KG1 (cell line): ENCODE data around the gene EIF3B.
"Not testable (repeated sequence)": the region's sequence is repeated elsewhere in the genome, so short reads cannot be mapped to it uniquely, and the experiment has no call there.

Experiments used
- DNase-seq: peaks from one replicate; lab custom pipeline; 2025; lab: John Stamatoyannopoulos, UW

EIF3B gene

GRCh38 chr7:2376351-2377154 is 21.9 kb downstream of the EIF3B start:
- no peak for DNase-seq

- not testable (repeated sequence) for DNase-seq
These were observed 22.9 kb downstream of the EIF3B start for GRCh38 chr7:2377492-2377891.

- not testable (repeated sequence) for DNase-seq
These were observed 23.5 kb downstream of the EIF3B start for GRCh38 chr7:2378125-2378524.

GRCh38 chr7:2379161-2379560 is 24.5 kb downstream of the EIF3B start:
- DNase-seq, result no peak

DNA sequence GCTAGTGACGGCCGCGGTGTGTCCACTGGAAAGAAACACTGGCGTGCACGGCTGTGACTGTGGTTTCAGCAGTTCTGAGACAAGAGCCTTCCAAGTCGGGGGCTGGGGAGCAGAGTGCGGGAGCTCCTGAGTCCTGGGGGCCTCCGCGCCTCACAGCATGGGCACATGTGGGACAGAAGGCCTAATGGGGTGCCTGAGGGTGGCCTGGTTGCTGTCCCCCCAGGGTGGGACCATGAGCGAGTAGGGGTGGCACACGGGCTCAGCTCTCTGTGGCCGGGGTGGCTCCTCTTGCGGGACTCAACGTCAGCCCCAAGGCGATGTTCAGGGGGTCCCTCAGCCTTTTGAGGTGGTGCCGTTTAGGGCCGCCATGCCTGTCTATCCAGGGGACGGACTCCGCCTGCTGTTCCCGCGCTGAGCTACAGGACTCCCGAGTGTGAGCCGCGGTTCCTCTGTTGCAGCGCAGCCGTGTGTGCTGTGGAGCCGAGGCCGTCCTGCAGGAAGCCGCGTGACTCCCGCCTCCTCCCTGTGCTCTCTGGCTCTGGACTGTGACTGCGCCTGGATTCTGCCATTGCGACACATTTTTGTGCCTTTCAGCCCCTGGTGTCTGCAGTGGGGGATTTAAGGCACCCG is 25.3 kb downstream of the EIF3B start:
- DNase-seq, result no peak

DNA sequence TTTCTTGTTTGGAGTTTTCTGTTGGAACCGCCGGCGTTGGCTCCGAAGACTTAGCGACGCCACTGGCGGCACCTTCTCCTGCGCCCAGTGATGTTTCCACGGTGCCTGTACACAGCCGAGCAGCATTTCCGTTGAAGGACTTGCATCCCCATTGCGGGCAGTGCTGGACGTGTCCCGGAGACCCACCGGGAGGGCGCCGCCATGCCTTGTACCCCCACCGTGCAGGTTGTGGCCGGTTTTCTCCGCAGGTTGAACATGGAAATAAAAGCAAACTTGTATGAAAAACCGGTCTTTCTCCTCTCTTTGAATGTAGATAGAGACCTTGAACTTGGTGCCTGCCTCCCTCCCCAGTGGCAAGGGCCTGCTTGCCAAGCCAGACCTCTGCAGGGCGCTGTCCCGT is 25.8 kb downstream of the EIF3B start:
- DNase-seq, result no peak

DNA sequence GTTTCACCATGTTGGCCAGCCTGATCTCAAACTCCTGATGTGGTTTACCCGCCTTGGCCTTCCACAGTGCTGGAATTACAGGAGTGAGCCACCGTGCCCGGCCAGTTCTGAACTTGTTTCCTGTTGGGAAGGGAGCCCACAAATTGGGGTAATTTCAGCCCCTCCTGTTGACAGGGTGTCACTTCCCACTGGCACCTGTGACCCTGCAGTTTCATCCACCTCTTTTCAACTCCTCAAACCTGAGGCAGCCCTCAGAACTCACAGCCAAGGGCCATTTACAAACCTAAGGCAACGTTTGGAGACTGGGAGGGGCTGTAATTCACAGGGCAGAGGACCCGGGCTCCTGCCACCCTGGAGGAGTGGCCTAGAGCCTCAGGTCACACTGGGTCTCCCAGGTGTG is 26.6 kb downstream of the EIF3B start:
- DNase-seq, result no peak

GRCh38 chr7:2381881-2382509 is 27.4 kb downstream of the EIF3B start:
- DNase-seq, result no peak

- DNase-seq, result no peak
These were observed 29.1 kb downstream of the EIF3B start for GRCh38 chr7:2383543-2384274.

GRCh38 chr7:2384354-2385243 is 30.0 kb downstream of the EIF3B start:
- DNase-seq, result no peak

DNA sequence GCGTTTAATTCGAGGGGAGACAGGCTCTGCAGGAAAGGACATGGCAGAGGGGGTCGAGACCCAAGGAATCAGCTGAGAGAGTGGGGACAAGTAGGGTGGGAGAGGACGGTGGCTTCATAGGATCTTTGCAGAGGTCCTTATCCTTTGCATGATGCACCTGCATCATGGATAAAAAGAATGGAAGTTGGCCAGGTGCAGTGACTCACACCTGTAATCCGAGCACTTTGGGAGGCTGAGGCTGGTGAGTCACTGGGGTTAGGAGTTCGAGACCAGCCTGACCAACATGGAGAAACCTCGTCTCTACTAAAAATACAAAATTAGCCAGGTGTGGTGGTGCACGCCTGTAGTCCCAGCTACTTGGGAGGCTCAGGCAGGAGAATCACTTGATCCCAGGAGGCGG is 31.5 kb downstream of the EIF3B start:
- DNase-seq, result not testable (repeated sequence)

DNA sequence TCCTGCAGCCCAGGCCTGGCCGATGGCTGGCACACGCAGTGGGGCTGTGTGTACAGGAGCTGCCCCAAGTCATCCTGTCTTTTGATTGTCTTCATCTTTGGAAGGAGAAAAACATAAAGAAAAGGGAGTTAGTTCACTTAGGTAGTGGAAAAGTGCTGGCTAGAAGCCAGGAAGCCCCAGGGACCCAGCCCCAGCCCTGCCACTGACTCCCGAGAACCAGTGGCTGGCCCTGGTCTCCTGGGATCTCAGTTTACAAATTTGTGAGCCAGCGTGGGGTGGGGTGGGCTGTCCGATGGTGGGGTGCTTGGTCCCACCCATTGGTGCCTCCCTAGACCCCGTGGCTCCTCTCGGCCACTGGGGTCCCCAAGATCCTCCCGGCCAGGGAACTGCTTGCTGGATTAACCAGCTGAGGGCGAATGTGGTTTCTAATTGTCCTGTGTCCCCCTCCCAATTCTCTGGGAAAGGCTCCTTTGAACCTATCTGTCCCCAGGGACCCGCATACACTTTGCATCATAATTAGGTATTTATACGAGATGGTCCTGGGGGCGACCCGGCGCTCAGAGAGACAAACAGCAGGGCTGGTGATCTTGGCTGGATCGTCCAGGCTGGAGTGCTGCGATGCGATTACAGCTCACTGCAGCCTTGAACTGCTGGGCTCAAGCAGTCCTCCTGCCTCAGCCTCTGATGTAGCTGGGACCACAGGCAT is 32.5 kb downstream of the EIF3B start:
- DNase-seq, result no peak

DNA sequence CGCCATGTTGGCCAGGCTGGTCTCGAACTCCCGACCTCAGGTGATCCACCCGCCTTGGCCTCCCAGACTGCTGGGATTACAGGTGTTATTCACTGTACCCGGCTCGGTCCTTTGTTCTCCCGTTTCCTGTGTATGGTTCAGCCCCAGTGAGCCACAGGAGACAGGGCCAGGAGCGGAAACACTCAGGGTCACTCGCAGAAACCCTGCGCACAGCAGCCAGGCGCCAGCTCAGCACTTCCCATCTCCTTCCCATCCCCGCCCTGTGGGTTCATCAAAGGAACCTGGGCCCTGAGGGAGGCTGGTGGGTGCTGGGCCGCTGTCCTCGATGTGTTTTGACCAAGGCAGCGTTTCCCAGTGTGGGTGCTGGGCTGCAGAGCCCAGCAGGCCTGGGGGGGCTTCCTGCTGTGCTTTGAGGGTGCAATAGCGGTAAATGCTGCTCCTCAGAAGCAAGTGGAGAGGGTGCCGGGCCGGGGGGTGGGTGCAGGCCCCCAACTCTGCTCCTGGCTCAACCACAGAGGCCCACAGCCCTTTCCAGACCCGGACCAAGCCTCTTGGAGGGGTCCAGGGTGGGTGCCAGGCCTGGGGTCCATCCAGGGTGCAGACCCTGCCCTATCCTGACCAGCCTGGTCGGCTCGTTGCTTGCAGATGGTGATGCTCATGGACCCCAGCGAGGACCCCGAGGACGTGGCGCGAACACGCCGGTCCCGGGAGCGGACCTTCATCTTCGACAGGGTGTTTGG is 33.4 kb downstream of the EIF3B start:
- DNase-seq, result no peak

DNA sequence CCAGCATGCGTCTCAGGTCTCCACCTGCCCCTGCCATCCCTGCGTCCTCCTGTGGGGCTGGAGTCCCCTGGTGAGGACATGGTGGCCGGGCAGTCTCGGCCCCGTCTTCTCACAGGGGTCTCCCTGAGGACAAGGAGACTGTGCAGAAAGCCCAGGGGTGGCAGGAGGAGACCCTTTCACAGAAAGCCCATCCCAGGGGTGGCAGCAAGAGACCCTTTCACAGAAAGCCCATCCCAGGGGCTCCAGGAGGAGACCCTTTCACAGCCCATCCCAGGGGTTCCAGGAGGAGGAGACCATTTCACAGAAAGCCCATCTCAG is 34.0 kb downstream of the EIF3B start:
- no peak for DNase-seq

DNA sequence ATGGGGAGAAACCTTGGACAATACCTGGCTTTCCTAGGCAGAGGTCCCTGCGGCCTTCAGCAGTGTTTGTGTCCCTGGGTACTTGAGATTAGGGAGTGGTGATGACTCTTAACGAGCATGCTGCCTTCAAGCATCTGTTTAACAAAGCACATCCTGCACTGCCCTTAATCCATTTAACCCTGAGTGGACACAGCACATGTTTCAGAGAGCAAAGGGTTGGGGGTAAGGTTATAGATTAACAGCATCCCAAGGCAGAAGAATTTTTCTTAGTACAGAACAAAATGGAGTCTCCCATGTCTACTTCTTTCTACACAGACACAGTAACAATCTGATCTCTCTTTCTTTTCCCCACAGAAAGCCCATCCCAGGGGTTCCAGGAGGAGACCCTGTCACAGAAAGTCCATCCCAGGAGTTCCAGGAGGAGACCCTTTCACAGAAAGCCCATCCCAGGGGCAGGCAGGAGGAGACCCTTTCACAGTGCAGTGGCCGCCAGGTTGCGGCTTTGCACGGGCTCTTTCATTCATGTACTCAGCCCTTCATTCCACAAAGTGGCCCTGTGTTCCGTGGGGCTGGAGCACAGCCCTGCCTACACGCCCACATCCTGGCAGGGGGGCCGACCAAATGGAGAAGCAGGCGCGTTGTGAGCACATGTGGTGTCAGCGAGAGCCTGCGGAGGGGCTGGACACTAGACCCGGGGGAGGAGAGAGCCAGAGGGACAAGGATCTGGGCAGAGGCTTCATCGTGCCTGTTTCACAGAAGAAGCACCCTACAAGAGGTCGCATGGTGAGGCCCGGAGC is 35.6 kb downstream of the EIF3B start:
- DNase-seq, result not testable (repeated sequence)

GRCh38 chr7:2393706-2394105 is 39.1 kb downstream of the EIF3B start:
- no peak for DNase-seq

DNA sequence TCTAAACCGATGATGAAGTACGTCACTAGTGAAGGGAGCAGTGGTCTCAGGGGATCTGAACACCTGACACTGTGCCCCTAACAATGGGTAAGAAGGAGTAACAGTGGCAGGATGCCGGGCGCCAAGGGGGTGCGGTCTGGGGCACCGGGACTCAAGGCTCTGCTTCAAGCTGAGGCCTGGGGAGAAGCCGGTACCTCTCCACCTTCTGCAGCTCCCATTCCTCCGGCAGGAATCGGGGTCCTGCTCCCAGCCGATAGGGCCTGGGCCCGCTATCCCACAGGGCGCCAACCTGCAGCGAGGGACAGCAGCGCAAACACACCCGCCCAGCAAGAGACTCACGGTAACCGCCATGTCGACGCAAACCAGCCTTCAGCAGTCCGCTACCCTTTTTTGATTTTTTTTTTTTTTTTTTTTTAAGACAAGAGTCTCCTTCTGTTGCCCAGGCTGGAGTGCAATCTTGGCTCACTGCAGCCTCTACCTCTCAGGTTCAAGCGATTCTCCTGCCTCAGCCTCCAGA is 40.0 kb downstream of the EIF3B start:
- no peak for DNase-seq

GRCh38 chr7:2398506-2398905 is 43.9 kb downstream of the EIF3B start:
- no peak for DNase-seq
